ENCODE results near the gene DGKG.

GRCh38 chr3:186117521-186118134, 244.4 kb downstream of the DGKG start:
- TF ChIP-seq, protein P1, sequence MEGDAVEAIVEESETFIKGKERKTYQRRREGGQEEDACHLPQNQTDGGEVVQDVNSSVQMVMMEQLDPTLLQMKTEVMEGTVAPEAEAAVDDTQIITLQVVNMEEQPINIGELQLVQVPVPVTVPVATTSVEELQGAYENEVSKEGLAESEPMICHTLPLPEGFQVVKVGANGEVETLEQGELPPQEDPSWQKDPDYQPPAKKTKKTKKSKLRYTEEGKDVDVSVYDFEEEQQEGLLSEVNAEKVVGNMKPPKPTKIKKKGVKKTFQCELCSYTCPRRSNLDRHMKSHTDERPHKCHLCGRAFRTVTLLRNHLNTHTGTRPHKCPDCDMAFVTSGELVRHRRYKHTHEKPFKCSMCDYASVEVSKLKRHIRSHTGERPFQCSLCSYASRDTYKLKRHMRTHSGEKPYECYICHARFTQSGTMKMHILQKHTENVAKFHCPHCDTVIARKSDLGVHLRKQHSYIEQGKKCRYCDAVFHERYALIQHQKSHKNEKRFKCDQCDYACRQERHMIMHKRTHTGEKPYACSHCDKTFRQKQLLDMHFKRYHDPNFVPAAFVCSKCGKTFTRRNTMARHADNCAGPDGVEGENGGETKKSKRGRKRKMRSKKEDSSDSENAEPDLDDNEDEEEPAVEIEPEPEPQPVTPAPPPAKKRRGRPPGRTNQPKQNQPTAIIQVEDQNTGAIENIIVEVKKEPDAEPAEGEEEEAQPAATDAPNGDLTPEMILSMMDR (IDR thresholded peaks at IDR 0.05; ENCODE audit: low read depth, low read length, poor library complexity, severe bottlenecking), result no peak
- TF ChIP-seq EZH2phosphoT487 (IDR thresholded peaks at IDR 0.05; ENCODE audit: borderline replicate concordance, low read length), result no peak
